ENCODE data around the gene LRMDA.

LRMDA gene

GRCh38 chr10:75410132-75411005 is 21.1 kb upstream of the LRMDA start:
- H3K9me3 ChIP-seq (ENCODE audit: insufficient read depth, low read length), result no peaks in the 10 kb centered on the region
- no peak overlapping the region for H3K9ac ChIP-seq (ENCODE audit: low read length)
- no peaks in the 10 kb centered on the region for H3K4me1 ChIP-seq (ENCODE audit: low read length)
- H3K27me3 ChIP-seq (ENCODE audit: low read depth, low read length), result no peaks in the 10 kb centered on the region
- H3K36me3 ChIP-seq (replicated peaks; ENCODE audit: low read depth, low read length), result no peaks in the 10 kb centered on the region
- no peak overlapping the region for H3K27ac ChIP-seq (ENCODE audit: low read length)
- no peaks in the 10 kb centered on the region for H4K20me1 ChIP-seq (ENCODE audit: insufficient read depth, low read length)
- no peak for TF ChIP-seq CTCF (IDR thresholded peaks at IDR 0.05; ENCODE audit: low read depth, low read length)
- no peak for TF ChIP-seq EZH2phosphoT487 (IDR thresholded peaks at IDR 0.05; ENCODE audit: low read depth)
- H2AFZ ChIP-seq (ENCODE audit: low read depth, low read length), result no peak overlapping the region
- no peak overlapping the region for H3K4me2 ChIP-seq (ENCODE audit: low read length)
- H3K4me3 ChIP-seq (ENCODE audit: low read length), result no peak overlapping the region
- no peaks in the 10 kb centered on the region for H3K79me2 ChIP-seq (ENCODE audit: low read length)

GRCh38 chr10:75414527-75414926 is 16.9 kb upstream of the LRMDA start:
- TF ChIP-seq EZH2phosphoT487 (IDR thresholded peaks at IDR 0.05; ENCODE audit: low read depth), result no peak
- TF ChIP-seq CTCF (IDR thresholded peaks at IDR 0.05; ENCODE audit: low read depth, low read length), result no peak
- no peaks in the 10 kb centered on the region for H3K27me3 ChIP-seq (ENCODE audit: low read depth, low read length)
- H3K4me1 ChIP-seq (ENCODE audit: low read length), result no peaks in the 10 kb centered on the region

GRCh38 chr10:75417522-75417927 is 13.9 kb upstream of the LRMDA start:
- Histone ChIP-seq H3K4me3 (ENCODE audit: low read length) (no peak overlapping the region), H3K4me2 (ENCODE audit: low read length) (no peak overlapping the region), H4K20me1 (ENCODE audit: insufficient read depth, low read length) (no peaks in the 10 kb centered on the region), H2AFZ (ENCODE audit: low read depth, low read length) (no peak overlapping the region), H3K9me3 (ENCODE audit: insufficient read depth, low read length) (no peaks in the 10 kb centered on the region), H3K79me2 (ENCODE audit: low read length) (no peaks in the 10 kb centered on the region), H3K36me3 (replicated peaks; ENCODE audit: low read depth, low read length) (no peaks in the 10 kb centered on the region), H3K27me3 (ENCODE audit: low read depth, low read length) (no peaks in the 10 kb centered on the region), H3K27ac (ENCODE audit: low read length) (no peak overlapping the region), H3K9ac (ENCODE audit: low read length) (no peak overlapping the region), H3K4me1 (ENCODE audit: low read length) (no peaks in the 10 kb centered on the region)
- TF ChIP-seq EZH2phosphoT487 (IDR thresholded peaks at IDR 0.05; ENCODE audit: low read depth) (no peak), CTCF (IDR thresholded peaks at IDR 0.05; ENCODE audit: low read depth, low read length) (no peak)

More at GRCh38 chr10:75414527-75414926, 16.9 kb upstream of the LRMDA start:
- H3K4me2 ChIP-seq (ENCODE audit: low read length), result no peak overlapping the region
- no peaks in the 10 kb centered on the region for H4K20me1 ChIP-seq (ENCODE audit: insufficient read depth, low read length)
- H3K4me3 ChIP-seq (ENCODE audit: low read length), result no peak overlapping the region
- H3K79me2 ChIP-seq (ENCODE audit: low read length), result no peaks in the 10 kb centered on the region
- no peak overlapping the region for H3K27ac ChIP-seq (ENCODE audit: low read length)
- H3K9ac ChIP-seq (ENCODE audit: low read length), result no peak overlapping the region
- no peaks in the 10 kb centered on the region for H3K9me3 ChIP-seq (ENCODE audit: insufficient read depth, low read length)
- H2AFZ ChIP-seq (ENCODE audit: low read depth, low read length), result no peak overlapping the region
- no peaks in the 10 kb centered on the region for H3K36me3 ChIP-seq (replicated peaks; ENCODE audit: low read depth, low read length)

GRCh38 chr10:75418293-75418692 is 13.1 kb upstream of the LRMDA start:
- Histone ChIP-seq H3K9ac (ENCODE audit: low read length) (no peak overlapping the region), H4K20me1 (ENCODE audit: insufficient read depth, low read length) (no peaks in the 10 kb centered on the region), H3K4me3 (ENCODE audit: low read length) (no peak overlapping the region), H3K4me2 (ENCODE audit: low read length) (no peak overlapping the region), H3K4me1 (ENCODE audit: low read length) (no peaks in the 10 kb centered on the region), H3K27me3 (ENCODE audit: low read depth, low read length) (no peaks in the 10 kb centered on the region), H3K27ac (ENCODE audit: low read length) (no peak overlapping the region), H3K79me2 (ENCODE audit: low read length) (no peaks in the 10 kb centered on the region), H3K9me3 (ENCODE audit: insufficient read depth, low read length) (no peaks in the 10 kb centered on the region), H3K36me3 (replicated peaks; ENCODE audit: low read depth, low read length) (no peaks in the 10 kb centered on the region), H2AFZ (ENCODE audit: low read depth, low read length) (no peak overlapping the region)
- no peak for TF ChIP-seq EZH2phosphoT487 (IDR thresholded peaks at IDR 0.05; ENCODE audit: low read depth)
- no peak for TF ChIP-seq CTCF (IDR thresholded peaks at IDR 0.05; ENCODE audit: low read depth, low read length)

All from OCI-LY3 (cell line).